Erythroblast (primary cell): ENCODE results near the gene KCTD2.

ENCODE experiments used
- GATA1 ChIP-seq: IDR thresholded peaks from 2 replicates; pipeline ENCODE4 v1.6.1; 2011; ENCODE audit warnings: low read depth, mild to moderate bottlenecking, control low read depth, low read length, moderate library complexity
- POLR2A ChIP-seq: IDR thresholded peaks from 2 replicates; pipeline ENCODE4 v1.6.1; 2011; ENCODE audit warnings: mild to moderate bottlenecking, low read length

DNA sequence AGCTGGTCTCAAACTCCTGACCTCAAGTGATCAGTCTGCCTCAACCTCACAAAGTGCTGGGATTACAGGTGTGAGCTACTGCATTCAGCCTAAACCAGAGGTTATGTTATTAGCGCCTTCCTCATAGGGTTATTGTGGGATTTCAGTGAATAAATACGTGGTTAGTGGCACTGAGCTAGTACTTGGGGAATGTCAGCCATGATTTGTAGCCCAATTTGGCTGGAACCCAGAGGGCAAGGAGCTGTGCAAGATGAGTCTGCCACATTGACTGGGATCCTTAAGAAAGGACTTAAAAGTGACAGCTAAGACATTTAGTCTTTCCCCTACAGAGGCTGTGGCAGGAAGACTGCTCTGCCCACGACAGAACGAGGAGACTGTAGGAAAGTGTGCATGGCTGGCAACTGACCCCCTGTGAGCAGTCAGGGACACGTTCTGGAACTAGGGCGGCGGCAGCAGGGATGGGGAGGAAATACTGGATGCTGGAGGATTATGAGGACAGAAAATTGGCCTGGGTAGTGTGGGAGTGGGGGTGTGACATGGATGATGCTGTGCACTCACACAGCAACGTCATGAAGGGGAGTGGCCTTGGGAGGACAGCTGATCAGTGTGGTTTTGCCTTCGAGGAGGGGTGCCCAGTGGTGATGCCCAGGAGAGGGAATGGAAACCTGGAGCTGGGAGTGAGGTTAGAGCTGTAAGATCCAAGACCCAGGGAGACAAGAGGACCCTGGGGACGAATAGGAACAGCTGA is 14.9 kb upstream of the KCTD2 start:
- TF ChIP-seq POLR2A = no peak
- TF ChIP-seq GATA1 = no peak
